Keratinocyte (primary cell): ENCODE measurements around the gene HELLS.
"Not testable (repeated sequence)": the region's sequence is repeated elsewhere in the genome, so short reads cannot be mapped to it uniquely, and the experiment has no call there.

ENCODE experiments used
- EZH2 ChIP-seq: IDR thresholded peaks from one replicate; pipeline ENCODE4 v1.6.1; 2012; ENCODE audit warnings: inconsistent platforms, mild to moderate bottlenecking, low read length, moderate library complexity
- TF ChIP-seq, protein P1 (sequence below), 3 experiments: IDR thresholded peaks in 1 of 3; conservative IDR thresholded peaks in 1 of 3; optimal IDR thresholded peaks in 1 of 3; 2 replicates in 2 of 3; 3 replicates in 1 of 3; pipeline versions ENCODE3 to v1.5.1; 2011; ENCODE audit warnings: low read length in 3 of 3, mild to moderate bottlenecking in 3 of 3, moderate library complexity in 2 of 3, control low read depth in 1 of 3, inconsistent platforms in 1 of 3; ENCODE audit not compliant: insufficient read depth in 2 of 3; ENCODE audit errors: extremely low read depth in 1 of 3

DNA sequence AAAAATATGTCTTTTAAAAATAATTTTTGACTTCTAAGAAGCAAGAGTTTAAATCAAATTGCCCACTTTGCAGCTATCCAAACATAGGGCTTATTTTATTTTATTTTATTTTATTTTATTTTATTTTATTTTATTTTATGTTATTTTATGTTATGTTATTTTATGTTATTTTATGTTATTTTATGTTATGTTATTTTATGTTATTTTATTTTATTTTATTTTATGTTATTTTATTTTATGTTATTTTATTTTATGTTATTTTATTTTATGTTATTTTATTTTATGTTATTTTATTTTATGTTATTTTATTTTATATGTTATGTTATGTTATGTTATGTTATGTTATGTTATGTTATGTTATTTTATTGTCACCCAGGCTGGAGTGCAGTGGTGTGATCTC is 14.0 kb upstream of the HELLS start:
- TF ChIP-seq, protein P1, sequence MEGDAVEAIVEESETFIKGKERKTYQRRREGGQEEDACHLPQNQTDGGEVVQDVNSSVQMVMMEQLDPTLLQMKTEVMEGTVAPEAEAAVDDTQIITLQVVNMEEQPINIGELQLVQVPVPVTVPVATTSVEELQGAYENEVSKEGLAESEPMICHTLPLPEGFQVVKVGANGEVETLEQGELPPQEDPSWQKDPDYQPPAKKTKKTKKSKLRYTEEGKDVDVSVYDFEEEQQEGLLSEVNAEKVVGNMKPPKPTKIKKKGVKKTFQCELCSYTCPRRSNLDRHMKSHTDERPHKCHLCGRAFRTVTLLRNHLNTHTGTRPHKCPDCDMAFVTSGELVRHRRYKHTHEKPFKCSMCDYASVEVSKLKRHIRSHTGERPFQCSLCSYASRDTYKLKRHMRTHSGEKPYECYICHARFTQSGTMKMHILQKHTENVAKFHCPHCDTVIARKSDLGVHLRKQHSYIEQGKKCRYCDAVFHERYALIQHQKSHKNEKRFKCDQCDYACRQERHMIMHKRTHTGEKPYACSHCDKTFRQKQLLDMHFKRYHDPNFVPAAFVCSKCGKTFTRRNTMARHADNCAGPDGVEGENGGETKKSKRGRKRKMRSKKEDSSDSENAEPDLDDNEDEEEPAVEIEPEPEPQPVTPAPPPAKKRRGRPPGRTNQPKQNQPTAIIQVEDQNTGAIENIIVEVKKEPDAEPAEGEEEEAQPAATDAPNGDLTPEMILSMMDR (optimal IDR thresholded peaks at IDR 0.05 in 1 of 3, IDR thresholded peaks at IDR 0.05 in 1 of 3, conservative IDR thresholded peaks at IDR 0.05 in 1 of 3; ENCODE audit: extremely low read depth in 1 of 3, insufficient read depth in 2 of 3, low read length in 3 of 3), result not testable (repeated sequence)
- TF ChIP-seq EZH2, result not testable (repeated sequence)
